Heart left ventricle (tissue), 16 donors: Measurements from ENCODE around the gene PARP1. TPM values are rescaled to one million over a fixed set of nuclear protein-coding genes. Genes with fewer than 3 reads are reported as not detected.

Source experiments
- ATAC-seq, 4 donors: fragments of 200-7000 bp; cut with Tn5 transposase; one replicate each; pipeline ENCODE4 v1.9.1; 2020 to 2022; ENCODE audit warnings: moderate library complexity in 4 of 4, mild to moderate bottlenecking in 3 of 4, moderate number of reproducible peaks in 1 of 4
- DNase-seq, 5 donors: peaks; one replicate each; pipeline ENCODE4 v3.0.0-alpha.2; 2020
- H3K27ac ChIP-seq, 12 donors: fragments of 200-600 bp; sonication (generic) in 4 of 12; one replicate each; pipeline versions ENCODE4 v1.5.0 to v1.8.0; 2016 to 2022; ENCODE audit warnings: mild to moderate bottlenecking in 2 of 12
- H3K27me3 ChIP-seq, 9 donors: fragments of 200-600 bp; sonication (generic) in 2 of 9; one replicate each; pipeline versions ENCODE4 v1.5.1 to v1.8.0; 2016 to 2022; ENCODE audit warnings: mild to moderate bottlenecking in 3 of 9
- H3K36me3 ChIP-seq, 9 donors: fragments of 200-600 bp; sonication (generic) in 2 of 9; one replicate each; pipeline versions ENCODE4 v1.5.0 to v1.8.0; 2018 to 2022; ENCODE audit warnings: mild to moderate bottlenecking in 2 of 9
- H3K4me1 ChIP-seq, 12 donors: fragments of 200-600 bp; sonication (generic) in 4 of 12; one replicate each; pipeline versions ENCODE4 v1.5.0 to v1.8.0; 2016 to 2022; ENCODE audit warnings: mild to moderate bottlenecking in 3 of 12
- H3K4me3 ChIP-seq, 12 donors: fragments of 200-600 bp; sonication (generic) in 4 of 12; one replicate each; pipeline versions ENCODE4 v1.5.0 to v1.8.0; 2017 to 2022; ENCODE audit warnings: mild to moderate bottlenecking in 9 of 12, moderate library complexity in 4 of 12
- H3K9me3 ChIP-seq, 12 donors: fragments of 200-600 bp; sonication (generic) in 4 of 12; one replicate each; pipeline versions ENCODE4 v1.5.0 to v1.8.0; 2016 to 2022; ENCODE audit warnings: mild to moderate bottlenecking in 1 of 12
- CTCF ChIP-seq, 12 donors: fragments of 200-600 bp; sonication (generic) in 4 of 12; IDR thresholded peaks; one replicate each; pipeline versions ENCODE4 v1.5.0 to v1.8.0; 2018 to 2022; ENCODE audit warnings: antibody characterized with exemption in 12 of 12, mild to moderate bottlenecking in 5 of 12
- POLR2A ChIP-seq, 2 donors: fragments of 450-650 bp; IDR thresholded peaks; one replicate each; pipeline ENCODE4 v1.6.1; 2017; ENCODE audit warnings: antibody characterized with exemption in 2 of 2, mild to moderate bottlenecking in 2 of 2, moderate library complexity in 2 of 2
- WGBS, 4 donors: extraction: QIAGEN DNeasy Blood & Tissue Kit in 2 of 4; methylation state at CpG; one replicate each; pipeline versions ENCODE4 v1.1.5 to v1.1.7; 2013 to 2018; 5-methylcytosine and 5-hydroxymethylcytosine counted together
- intact Hi-C, 10 donors: fragments of 100-400 bp; cut with DNase I; formaldehyde crosslinking; loops; one replicate each; pipeline versions ENCODE4 v1.11.1 to v1.14.2; 2022
- polyA plus RNA-seq, 2 donors: library from polyadenylated mRNA; stranded (reverse); fragments of 200-250 nt; gene quantifications; one replicate each; pipeline ENCODE4 v1.2.3, GENCODE V29; 2013
- total RNA-seq, 9 donors: library from RNA; depleted of rRNA in 2 of 9; stranded (reverse); fragments of >200 nt in 2 of 9; fragmentation: NEBNext Ultra II Directional in 3 of 9; extraction: Animal tissue kit (Norgen Biotek cat#: 25700) in 3 of 9; gene quantifications; one replicate each; pipeline versions ENCODE4 v1.1.0 to v1.2.4, GENCODE V29; 2016 to 2023
- donor health status: ischemic (EF 13 %, LVEDD 7.1; RV severe dilation, severe dysfunction).
- donor health status: healthy with polysubstance abuse.
- donor health status: DM: no; HTN: yes; CAD: no.
- donor health status: DM: no; HTN: no; CAD: no.
- donor health status: ischemic (EF 25% LVEDD 6.9; RV normal size, moderate dysfunction).
- donor health status: ischemic (EF 25% LVEDD 5.7; RV mildly dilated, moderate dysfunction).
- donor health status: healthy.
- donor health status: DM: yes; HTN: yes; CAD: no.
- donor health status: ischemic (EF 35%, LVEDD 5.7; RV mildly dilated, moderate dysfunction).
- donor health status: nonischemic (EF 11% LVEDD 7.7; RV severe dilation, severe dysfunction).
- donor health status: DM: yes; HTN: yes; CAD: no.
- donor health status: PGD.
- donor health status: ischemic (EF 29% LVEDD 5.4; RV normal size, mild dysfunction).
- donor health status: nonischemic (EF 23%, LVEDD 6.1; RV moderate dilation, normal function).

Gene PARP1
- total and polyA plus RNA-seq, 11 donors: 50.4 to 168 (median 111) TPM

GRCh38 chr1:226417350-226417749 lies 9.5 kb upstream of the PARP1 start:
- no peaks in the 10 kb centered on the region for H3K4me1 ChIP-seq
- H3K27me3 ChIP-seq: no peaks in the 10 kb centered on the region
- TF ChIP-seq CTCF (IDR thresholded peaks at IDR 0.05) (no peak), POLR2A (IDR thresholded peaks at IDR 0.05) (no peak)
- H3K9me3 ChIP-seq: no peaks in the 10 kb centered on the region
- no peak for DNase-seq
- no peaks in the 10 kb centered on the region for H3K36me3 ChIP-seq
- intact Hi-C loops: no loop called here
- 81 to 90% (median 83%) methylated on average over 6 of the region's 6 CpGs for WGBS, 4 donors
- ATAC-seq: no peak
- H3K4me3 ChIP-seq: no peak overlapping the region
- no peak overlapping the region for H3K27ac ChIP-seq

DNA sequence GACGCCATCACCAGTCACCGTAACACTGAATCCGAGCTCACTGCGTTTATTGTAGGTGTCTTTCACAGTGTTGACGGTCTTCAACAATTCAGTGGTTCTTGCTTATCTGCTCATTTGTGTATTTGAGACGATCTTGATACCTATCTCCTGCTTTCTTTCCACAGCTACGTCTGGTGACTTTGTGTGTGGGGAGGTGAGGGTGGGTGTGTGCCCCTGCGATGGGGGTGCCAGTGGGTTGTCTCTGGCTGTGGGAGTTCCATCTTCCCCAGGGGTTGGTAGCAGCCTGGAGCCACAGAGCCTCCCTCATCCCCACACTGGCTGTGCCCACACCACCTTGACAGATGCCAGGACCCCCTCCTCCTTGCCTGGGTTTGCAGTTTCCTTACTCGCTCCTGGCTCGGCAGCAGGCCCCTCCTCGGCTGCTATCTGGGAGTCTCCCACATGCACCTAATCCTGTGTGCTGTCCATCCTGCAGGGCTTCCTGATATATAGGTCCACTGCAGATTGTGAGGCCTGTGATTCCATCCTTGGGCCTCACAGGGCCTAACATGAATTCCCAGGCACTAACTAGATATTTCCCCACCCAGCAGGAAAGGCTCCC lies 6.3 kb upstream of the PARP1 start:
- 69 to 88% (median 73%) methylated on average over 11 of the region's 11 CpGs for WGBS, 4 donors
- H3K36me3 ChIP-seq: no peaks in the 10 kb centered on the region
- DNase-seq (no peak), ATAC-seq (peak in 1 of 4 donors; percentile 27)
- H3K27me3 ChIP-seq: no peaks in the 10 kb centered on the region
- no peaks in the 10 kb centered on the region for H3K4me1 ChIP-seq
- intact Hi-C loops: no loop called here
- no peak overlapping the region for H3K27ac ChIP-seq
- H3K9me3 ChIP-seq: no peaks in the 10 kb centered on the region
- H3K4me3 ChIP-seq: no peak overlapping the region
- TF ChIP-seq CTCF (IDR thresholded peaks at IDR 0.05) (no peak), POLR2A (IDR thresholded peaks at IDR 0.05) (no peak)

DNA sequence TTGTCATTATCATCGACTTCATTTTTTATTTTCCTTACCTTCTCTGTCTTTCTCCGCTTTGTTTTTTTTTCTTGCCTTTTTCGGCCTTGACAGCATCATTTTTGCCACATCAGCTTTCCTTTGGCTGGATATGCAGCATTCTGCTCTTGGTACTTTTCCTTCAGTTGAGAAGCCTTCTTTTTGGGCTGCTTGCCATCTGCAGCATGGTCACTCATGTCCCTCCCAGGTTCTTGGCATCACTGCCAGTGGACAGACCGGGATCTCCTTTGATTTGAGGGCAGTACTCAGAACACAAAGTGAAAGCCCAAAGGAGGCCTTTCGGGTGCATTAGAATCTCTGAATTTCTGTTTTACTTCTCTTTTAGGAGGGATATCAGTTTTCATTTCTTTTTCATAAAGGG lies 3.7 kb upstream of the PARP1 start:
- no peak overlapping the region for H3K4me3 ChIP-seq
- no peak for ATAC-seq

GRCh38 chr1:226410958-226411357 lies 3.1 kb upstream of the PARP1 start:
- H3K27ac ChIP-seq: no peak overlapping the region
- intact Hi-C loops: no loop called here

More for the DNA sequence above, 3.7 kb upstream of the PARP1 start:
- DNase-seq: no peak
- WGBS, 4 donors: 56 to 83% (median 78%) methylated on average over 5 of the region's 5 CpGs
- Histone ChIP-seq H3K27me3 (no peaks in the 10 kb centered on the region), H3K36me3 (no peaks in the 10 kb centered on the region), H3K4me1 (peaks cover 3 to 7% (median 5%) of the 10 kb centered on the region in 12 donors), H3K27ac (no peak overlapping the region), H3K9me3 (no peaks in the 10 kb centered on the region)
- intact Hi-C loops: no loop called here
- TF ChIP-seq CTCF (IDR thresholded peaks at IDR 0.05) (no peak), POLR2A (IDR thresholded peaks at IDR 0.05) (no peak)

More at GRCh38 chr1:226410958-226411357, 3.1 kb upstream of the PARP1 start:
- H3K4me3 ChIP-seq: no peak overlapping the region
- no peaks in the 10 kb centered on the region for H3K36me3 ChIP-seq
- ATAC-seq: no peak
- WGBS, 4 donors: 89 to 92% (median 89%) methylated on average over 2 of the region's 2 CpGs
- peaks cover 6 to 13% (median 12%) of the 10 kb centered on the region in 12 donors for H3K4me1 ChIP-seq
- H3K9me3 ChIP-seq: no peaks in the 10 kb centered on the region
- DNase-seq: no peak
- TF ChIP-seq CTCF (IDR thresholded peaks at IDR 0.05) (no peak), POLR2A (IDR thresholded peaks at IDR 0.05) (no peak)
- H3K27me3 ChIP-seq: no peaks in the 10 kb centered on the region
